Osteocyte (in vitro differentiated cells): ENCODE results near the gene GRIN3B. TPM values are rescaled to one million over a fixed set of nuclear protein-coding genes. Genes with fewer than 3 reads are reported as not detected.

ENCODE experiments used
- DNase-seq: peaks from one replicate; pipeline ENCODE4 v3.0.0; 2021; ENCODE audit warnings: mixed read lengths; ENCODE audit not compliant: unreplicated experiment; ENCODE audit errors: extremely low spot score
- H3K27ac Mint-ChIP-seq: one replicate; pipeline ENCODE4 v1.8.0; 2021; ENCODE audit warnings: mild to moderate bottlenecking, mixed read lengths; ENCODE audit not compliant: unreplicated experiment
- H3K27me3 Mint-ChIP-seq: one replicate; pipeline ENCODE4 v1.8.0; 2021; ENCODE audit warnings: mixed read lengths; ENCODE audit not compliant: unreplicated experiment
- H3K36me3 Mint-ChIP-seq: one replicate; pipeline ENCODE4 v1.8.0; 2021; ENCODE audit warnings: mixed read lengths; ENCODE audit not compliant: unreplicated experiment
- H3K4me1 Mint-ChIP-seq: one replicate; pipeline ENCODE4 v1.8.0; 2021; ENCODE audit warnings: mixed read lengths; ENCODE audit not compliant: unreplicated experiment
- H3K4me3 Mint-ChIP-seq: one replicate; pipeline ENCODE4 v1.8.0; 2021; ENCODE audit warnings: mild to moderate bottlenecking, moderate library complexity, mixed read lengths; ENCODE audit not compliant: unreplicated experiment
- H3K9me3 Mint-ChIP-seq: one replicate; pipeline ENCODE4 v1.8.0; 2021; ENCODE audit warnings: mixed read lengths; ENCODE audit not compliant: unreplicated experiment
- total RNA-seq: library from RNA; stranded (reverse); gene quantifications from 2 replicates; pipeline ENCODE4 v1.2.1, GENCODE V29; 2021
- TF ChIP-seq, protein P1 (sequence below): fragments of 200-600 bp; sonication (generic); IDR thresholded peaks from 2 replicates; pipeline ENCODE4 v1.5.0; 2021; ENCODE audit warnings: antibody characterized with exemption, mild to moderate bottlenecking, moderate library complexity

Gene GRIN3B
- total RNA-seq, 1 donor from 2014 or later = 0.46 TPM

DNA sequence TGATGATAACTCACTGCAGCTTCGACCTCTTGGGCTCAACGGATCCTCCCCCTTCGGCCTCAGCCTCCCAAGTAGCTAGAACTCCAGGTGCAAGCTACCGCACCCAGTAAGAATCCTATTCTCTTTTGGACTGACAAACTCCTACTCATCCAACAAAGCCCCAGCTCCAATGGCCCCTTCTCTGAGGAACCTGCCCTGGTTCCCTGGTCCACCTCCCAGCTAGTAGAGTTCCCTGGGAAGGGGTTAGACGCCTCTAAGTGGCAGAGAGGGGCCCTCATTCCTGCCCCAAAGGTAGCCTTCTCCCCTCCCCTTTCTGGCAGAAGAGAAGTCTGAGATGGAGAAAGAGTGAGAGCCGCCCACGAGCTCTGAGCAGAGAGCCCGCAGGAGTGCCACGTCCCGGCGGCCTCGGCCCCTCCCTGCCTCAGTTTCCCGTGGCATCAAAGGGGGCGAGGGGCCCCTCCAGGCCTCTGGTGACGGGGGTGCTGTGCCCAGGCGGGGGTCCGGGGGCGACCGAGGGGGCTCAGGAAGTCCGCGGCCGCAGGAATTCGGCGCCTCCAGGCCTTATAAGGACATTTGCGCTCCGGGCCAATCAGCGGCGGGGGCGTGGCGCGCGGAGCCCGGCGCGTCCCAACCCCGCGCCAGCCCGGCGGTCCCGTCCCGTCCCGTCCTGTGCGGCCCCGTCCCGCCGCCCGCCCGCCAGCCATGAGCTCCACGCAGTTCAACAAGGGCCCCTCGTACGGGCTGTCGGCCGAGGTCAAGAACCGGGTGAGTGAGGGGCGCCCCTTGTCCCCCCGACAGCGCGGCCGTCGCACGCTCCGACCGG, 26.0 kb downstream of the GRIN3B start, which contains the start of gene CNN2:
CNN2 (plus strand) TSS at position 649 of the 823 bp plus-strand sequence; CDS start at position 703, 54 bp downstream.
- peak; percentile 92 for DNase-seq
- TF ChIP-seq, protein P1, sequence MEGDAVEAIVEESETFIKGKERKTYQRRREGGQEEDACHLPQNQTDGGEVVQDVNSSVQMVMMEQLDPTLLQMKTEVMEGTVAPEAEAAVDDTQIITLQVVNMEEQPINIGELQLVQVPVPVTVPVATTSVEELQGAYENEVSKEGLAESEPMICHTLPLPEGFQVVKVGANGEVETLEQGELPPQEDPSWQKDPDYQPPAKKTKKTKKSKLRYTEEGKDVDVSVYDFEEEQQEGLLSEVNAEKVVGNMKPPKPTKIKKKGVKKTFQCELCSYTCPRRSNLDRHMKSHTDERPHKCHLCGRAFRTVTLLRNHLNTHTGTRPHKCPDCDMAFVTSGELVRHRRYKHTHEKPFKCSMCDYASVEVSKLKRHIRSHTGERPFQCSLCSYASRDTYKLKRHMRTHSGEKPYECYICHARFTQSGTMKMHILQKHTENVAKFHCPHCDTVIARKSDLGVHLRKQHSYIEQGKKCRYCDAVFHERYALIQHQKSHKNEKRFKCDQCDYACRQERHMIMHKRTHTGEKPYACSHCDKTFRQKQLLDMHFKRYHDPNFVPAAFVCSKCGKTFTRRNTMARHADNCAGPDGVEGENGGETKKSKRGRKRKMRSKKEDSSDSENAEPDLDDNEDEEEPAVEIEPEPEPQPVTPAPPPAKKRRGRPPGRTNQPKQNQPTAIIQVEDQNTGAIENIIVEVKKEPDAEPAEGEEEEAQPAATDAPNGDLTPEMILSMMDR = no peak
- Mint-ChIP-seq H3K36me3 (peaks cover 14% of the 10 kb centered on the region), H3K4me1 (peaks cover 27% of the 10 kb centered on the region), H3K4me3 (peak within 1 kb of the TSS; percentile 90), H3K27me3 (no peaks in the 10 kb centered on the region), H3K9me3 (no peaks in the 10 kb centered on the region), H3K27ac (peak within 1 kb of the TSS; percentile 96)

GRCh38 chr19:1026783-1027649, 26.8 kb downstream of the GRIN3B start:
- Mint-ChIP-seq H3K27ac (peak overlapping the region; percentile 91), H3K36me3 (peaks cover 14% of the 10 kb centered on the region), H3K4me3 (peak overlapping the region; percentile 90), H3K9me3 (no peaks in the 10 kb centered on the region), H3K27me3 (no peaks in the 10 kb centered on the region), H3K4me1 (peaks cover 23% of the 10 kb centered on the region)
- TF ChIP-seq, protein P1 = no peak
- DNase-seq = no peak

DNA sequence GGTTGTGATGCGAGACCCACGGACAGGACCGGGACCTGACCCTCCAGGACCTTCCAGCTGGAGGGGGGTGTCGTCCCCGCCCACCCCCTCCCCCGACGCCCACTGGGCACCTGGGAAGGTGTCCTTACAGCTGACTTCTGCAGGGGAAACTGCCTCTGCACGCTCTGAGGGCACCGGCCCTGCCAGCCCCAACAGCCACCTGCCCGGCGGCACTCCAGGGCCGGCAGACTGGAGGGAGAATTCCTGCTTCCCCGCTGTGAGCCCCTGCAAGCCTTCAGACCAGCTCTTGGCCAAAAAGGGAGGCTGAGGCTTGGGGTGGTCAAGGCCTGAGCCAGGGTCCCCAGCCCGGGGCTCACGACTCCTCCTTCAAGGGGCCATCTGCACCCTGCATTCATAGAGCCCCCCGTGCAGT, 27.4 kb downstream of the GRIN3B start:
- peak overlapping the region; percentile 85 for H3K27ac Mint-ChIP-seq
- peak overlapping the region; percentile 90 for H3K4me3 Mint-ChIP-seq
- DNase-seq = no peak
- H3K27me3 Mint-ChIP-seq = no peaks in the 10 kb centered on the region
- TF ChIP-seq, protein P1 = no peak
- H3K4me1 Mint-ChIP-seq = peaks cover 23% of the 10 kb centered on the region
- no peaks in the 10 kb centered on the region for H3K9me3 Mint-ChIP-seq
- peaks cover 19% of the 10 kb centered on the region for H3K36me3 Mint-ChIP-seq

DNA sequence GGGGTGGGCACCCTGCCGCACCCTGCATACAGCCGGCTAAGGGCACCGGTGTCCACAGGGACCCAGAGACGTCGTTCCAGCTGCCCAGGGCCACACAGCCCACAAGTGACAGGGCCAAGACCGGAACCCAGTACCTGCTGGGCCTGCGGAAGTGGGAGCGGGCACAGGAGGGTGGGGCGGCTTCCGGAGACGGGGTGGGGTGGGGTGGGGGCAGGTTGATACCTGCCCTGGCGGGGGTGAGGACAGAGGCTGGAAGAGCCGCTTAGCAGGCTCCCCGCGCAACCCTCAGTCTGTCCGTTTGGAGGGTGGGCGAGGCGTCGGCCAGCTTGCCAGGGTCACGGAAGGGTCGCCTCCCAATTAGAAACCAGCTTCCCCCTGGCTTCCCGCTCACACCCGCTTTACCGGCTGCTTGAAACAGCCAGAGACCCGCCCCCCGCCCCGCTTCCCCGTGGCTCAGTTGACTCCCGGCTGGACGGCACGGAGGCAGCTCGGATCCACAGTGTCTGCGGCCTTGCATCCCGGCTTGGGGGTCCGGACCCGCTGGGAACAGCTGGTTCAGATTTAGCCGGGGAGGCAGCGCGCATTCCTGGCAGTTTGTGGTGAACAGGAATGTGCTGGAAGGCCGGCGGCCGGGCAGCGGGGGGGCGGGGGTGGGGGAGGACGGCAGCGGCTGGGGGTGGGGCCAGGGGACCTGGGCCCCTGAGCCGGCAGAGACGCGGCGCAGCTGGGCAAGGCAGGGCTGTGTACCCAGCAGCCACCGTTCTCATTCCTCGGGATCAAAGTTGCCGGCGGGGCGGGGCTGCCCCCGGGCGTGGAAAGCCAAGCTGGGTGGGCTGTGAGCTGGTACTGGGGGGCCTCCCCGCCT, 28.1 kb downstream of the GRIN3B start:
- H3K36me3 Mint-ChIP-seq = peaks cover 20% of the 10 kb centered on the region
- H3K4me3 Mint-ChIP-seq = peak overlapping the region; percentile 90
- peak; percentile 99 for DNase-seq
- TF ChIP-seq, protein P1 = no peak
- no peaks in the 10 kb centered on the region for H3K27me3 Mint-ChIP-seq
- H3K4me1 Mint-ChIP-seq = peaks cover 23% of the 10 kb centered on the region
- peak overlapping the region; percentile 85 for H3K27ac Mint-ChIP-seq
- H3K9me3 Mint-ChIP-seq = no peaks in the 10 kb centered on the region
